Central memory CD4-positive, alpha-beta T cell (primary cell): ENCODE measurements around the gene IMP3.
"Not testable (repeated sequence)": the region's sequence is repeated elsewhere in the genome, so short reads cannot be mapped to it uniquely, and the experiment has no call there.

Experiments used
- DNase-seq: peaks from one replicate; pipeline ENCODE4 v3.0.0; 2022

The IMP3 gene

GRCh38 chr15:75649848-75650247 lies 9.8 kb upstream of the IMP3 start:
- DNase-seq, result no peak

- DNase-seq, result no peak
Measured at GRCh38 chr15:75649045-75649761, 9.2 kb upstream of the IMP3 start.

GRCh38 chr15:75648156-75649000 lies 8.4 kb upstream of the IMP3 start:
- DNase-seq, result no peak

GRCh38 chr15:75647370-75648155 lies 7.5 kb upstream of the IMP3 start, which contains the start of gene SNX33:
TSS of gene SNX33 (plus strand) at chr15:75647912. CDS start at chr15:75649103, 1,191 bp downstream.
- peak; percentile 52 for DNase-seq

GRCh38 chr15:75646944-75647364 lies 6.9 kb upstream of the IMP3 start:
- no peak for DNase-seq

- DNase-seq, result no peak
Measured at GRCh38 chr15:75646112-75646943, 6.3 kb upstream of the IMP3 start.

- DNase-seq, result no peak
Measured at GRCh38 chr15:75644376-75644775, 4.4 kb upstream of the IMP3 start.

GRCh38 chr15:75641603-75642002 lies 1.6 kb upstream of the IMP3 start:
- DNase-seq, result no peak

- no peak for DNase-seq
Measured at GRCh38 chr15:75641179-75641503, 1.1 kb upstream of the IMP3 start.

GRCh38 chr15:75640483-75641178 lies 607 bp upstream of the IMP3 start:
- peak; percentile 67 for DNase-seq

GRCh38 chr15:75639191-75639708 lies 774 bp downstream of the IMP3 start:
- no peak for DNase-seq

GRCh38 chr15:75637245-75638009 lies 2.6 kb downstream of the IMP3 start:
- no peak for DNase-seq

GRCh38 chr15:75636026-75636425 lies 4.0 kb downstream of the IMP3 start:
- no peak for DNase-seq

- not testable (repeated sequence) for DNase-seq
Measured at GRCh38 chr15:75633922-75634321, 6.1 kb downstream of the IMP3 start.

GRCh38 chr15:75631935-75632334 lies 8.1 kb downstream of the IMP3 start:
- DNase-seq, result no peak

- peak; percentile 87 for DNase-seq
Measured at GRCh38 chr15:75625542-75626347, 14.3 kb downstream of the IMP3 start, which contains the start of gene SNUPN. TSS of gene SNUPN (minus strand) at chr15:75625725. CDS start at chr15:75621051, 4,674 bp downstream.

GRCh38 chr15:75622505-75622904 lies 17.5 kb downstream of the IMP3 start:
- no peak for DNase-seq

GRCh38 chr15:75620841-75621391 lies 19.1 kb downstream of the IMP3 start:
- DNase-seq, result no peak
